ENCODE data around the gene P3H4. TPM values are rescaled to one million over a fixed set of nuclear protein-coding genes. Genes with fewer than 3 reads are reported as not detected.
"Not testable (repeated sequence)": the region's sequence is repeated elsewhere in the genome, so short reads cannot be mapped to it uniquely, and the experiment has no call there.

The P3H4 gene
- total and polyA plus RNA-seq, 12 donors: 2.0 to 7.5 (median 3.9) TPM

GRCh38 chr17:41777157-41777573 is 34.6 kb downstream of the P3H4 start:
- intact Hi-C loops (cut with DNase I): loop anchor here in 1 of 10 donors (2.0 kb wide), 1 partner anchor 16 kb away; no protein-coding TSS in a partner anchor
- DNase-seq: peak; percentile 77 to 79

GRCh38 chr17:41776262-41776900 is 35.4 kb downstream of the P3H4 start:
- intact Hi-C loops (cut with DNase I): loop anchor here in 1 of 10 donors (2.0 kb wide), 1 partner anchor 16 kb away; no protein-coding TSS in a partner anchor
- peak overlapping the region in 2 of 10 donors; percentile 7 to 22 for H3K4me3 ChIP-seq
- peaks cover 58 to 100% (median 92%) of the 10 kb centered on the region in 9 donors for H3K4me1 ChIP-seq

More at GRCh38 chr17:41777157-41777573, 34.6 kb downstream of the P3H4 start:
- peak overlapping the region in 3 of 10 donors; percentile 6 to 22 (median 13) for H3K4me3 ChIP-seq
- peak; percentile 36 to 73 (median 58) for TF ChIP-seq CTCF (IDR thresholded peaks at IDR 0.05)
- 5 to 13% methylated on average over 4 of the region's 4 CpGs for WGBS, 2 donors
- peaks cover 62 to 100% (median 99%) of the 10 kb centered on the region in 9 donors for H3K4me1 ChIP-seq
- peak overlapping the region; percentile 86 to 97 (median 95) for H3K27ac ChIP-seq
- H3K9me3 ChIP-seq: no peaks in the 10 kb centered on the region
- no peaks in the 10 kb centered on the region for H3K27me3 ChIP-seq
- peaks cover 0 to 21% (median 4%) of the 10 kb centered on the region in 9 donors for H3K36me3 ChIP-seq
- ATAC-seq: peak; percentile 50 to 79 (median 65)

GRCh38 chr17:41775394-41776226 is 36.1 kb downstream of the P3H4 start:
- TF ChIP-seq CTCF (IDR thresholded peaks at IDR 0.05): no peak
- DNase-seq: peak; percentile 51 to 52
- Histone ChIP-seq H3K36me3 (peaks cover 0 to 37% (median 17%) of the 10 kb centered on the region in 9 donors), H3K4me1 (peaks cover 55 to 95% (median 87%) of the 10 kb centered on the region in 9 donors), H3K27ac (peak overlapping the region; percentile 79 to 97 (median 95)), H3K27me3 (no peaks in the 10 kb centered on the region), H3K4me3 (peak overlapping the region in 3 of 10 donors; percentile 7 to 21 (median 10)), H3K9me3 (no peaks in the 10 kb centered on the region)
- peak in 7 of 8 donors; percentile 2 to 57 (median 33) for ATAC-seq
- intact Hi-C loops (cut with DNase I): loop anchor here in 1 of 10 donors (2.0 kb wide), 1 partner anchor 17 kb away; no protein-coding TSS in a partner anchor
- 36 to 46% methylated on average over 12 of the region's 12 CpGs for WGBS, 2 donors

More at GRCh38 chr17:41776262-41776900, 35.4 kb downstream of the P3H4 start:
- WGBS, 2 donors: 73 to 74% methylated on average over 14 of the region's 14 CpGs
- peaks cover 0 to 29% (median 9%) of the 10 kb centered on the region in 9 donors for H3K36me3 ChIP-seq
- H3K27me3 ChIP-seq, H3K9me3 ChIP-seq, ATAC-seq, DNase-seq: not testable (repeated sequence)
- H3K27ac ChIP-seq: peak overlapping the region; percentile 86 to 97 (median 95)

- Histone ChIP-seq H3K27me3 (no peaks in the 10 kb centered on the region), H3K36me3 (peaks cover 0 to 55% (median 27%) of the 10 kb centered on the region in 9 donors), H3K9me3 (no peaks in the 10 kb centered on the region), H3K27ac (peak overlapping the region; percentile 13 to 97 (median 92)), H3K4me3 (no peak overlapping the region), H3K4me1 (peaks cover 55 to 77% (median 69%) of the 10 kb centered on the region in 9 donors)
- 38 to 42% methylated on average over 8 of the region's 8 CpGs for WGBS, 2 donors
- peak in 2 of 9 donors; percentile 6 to 25 for TF ChIP-seq CTCF (IDR thresholded peaks at IDR 0.05)
- no peak for ATAC-seq
- peak in 1 of 2 donors; percentile 38 for DNase-seq
- intact Hi-C loops (cut with DNase I): loop anchor here in 2 of 10 donors (1.0 to 5.0 kb wide), 3 partner anchors 17 to 39 kb away; partner anchors contain the start of genes FKBP10 (in 1 of the 2) and P3H4 (in 1 of the 2)
These were observed 38.0 kb downstream of the P3H4 start for GRCh38 chr17:41773731-41774193.

Data from heart right ventricle (tissue), 16 donors.